ENCODE results near the gene CCDC24. TPM values are rescaled to one million over a fixed set of nuclear protein-coding genes. Genes with fewer than 3 reads are reported as not detected.

Gene CCDC24
- 3.0 and 4.3 TPM in 2 replicates for total RNA-seq

DNA sequence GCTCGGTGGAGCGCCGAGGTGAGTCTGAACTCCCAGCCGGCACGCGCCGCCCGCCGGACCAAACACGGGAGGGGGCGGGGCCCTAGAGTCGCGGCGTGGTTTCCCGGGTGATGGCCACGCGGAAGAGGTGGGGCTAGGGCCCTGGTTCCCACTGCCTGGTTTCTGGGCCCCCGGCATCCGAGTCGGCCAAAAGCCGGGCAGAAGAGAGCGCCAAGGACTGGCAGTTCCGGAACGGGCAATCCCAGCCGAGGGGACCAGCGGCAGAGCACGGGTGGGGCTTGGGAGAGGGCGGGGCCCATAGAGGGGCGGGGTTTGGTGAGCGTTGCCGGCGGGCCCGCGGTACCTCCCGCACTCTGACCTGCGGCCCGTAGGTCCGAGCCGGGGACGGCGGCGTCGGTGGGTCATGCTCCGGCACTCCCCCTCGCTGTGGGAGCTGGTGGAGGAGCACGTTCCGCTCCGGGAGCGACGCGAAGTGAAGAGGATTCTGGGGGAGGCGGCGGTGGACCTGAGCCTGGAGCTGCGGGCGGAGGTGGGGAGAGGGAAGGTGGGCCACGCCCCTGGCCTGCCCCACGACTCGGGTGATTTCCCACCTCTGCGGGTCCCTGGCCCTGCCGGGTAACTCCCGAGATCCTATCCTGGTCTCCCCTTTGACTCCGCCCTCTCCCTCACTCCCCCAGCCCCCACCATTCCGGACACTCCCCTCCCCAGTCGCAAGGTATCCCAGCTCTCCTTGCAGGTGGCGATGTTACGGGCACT is at the start of gene CCDC24:
Gene CCDC24, plus strand, starts transcription at position 124 of the 756 bp plus-strand sequence. Its CDS starts 280 bp downstream, at position 404.
- Mint-ChIP-seq H3K4me3 (peak within 1 kb of the TSS; percentile 92), H3K36me3 (ENCODE audit: low read depth) (peaks cover 2% of the 10 kb centered on the region), H3K9me3 (no peaks in the 10 kb centered on the region), H3K27me3 (no peaks in the 10 kb centered on the region), H3K27ac (peak within 1 kb of the TSS; percentile 84), H3K4me1 (peaks cover 14% of the 10 kb centered on the region)
- intact Hi-C loops (cut with micrococcal nuclease), result loop anchor here (1.0 kb wide), 3 partner anchors 17 to 45 kb away; partner anchors contain the start of genes ATP6V0B and IPO13
- DNase-seq, result peak; percentile 95

DNA sequence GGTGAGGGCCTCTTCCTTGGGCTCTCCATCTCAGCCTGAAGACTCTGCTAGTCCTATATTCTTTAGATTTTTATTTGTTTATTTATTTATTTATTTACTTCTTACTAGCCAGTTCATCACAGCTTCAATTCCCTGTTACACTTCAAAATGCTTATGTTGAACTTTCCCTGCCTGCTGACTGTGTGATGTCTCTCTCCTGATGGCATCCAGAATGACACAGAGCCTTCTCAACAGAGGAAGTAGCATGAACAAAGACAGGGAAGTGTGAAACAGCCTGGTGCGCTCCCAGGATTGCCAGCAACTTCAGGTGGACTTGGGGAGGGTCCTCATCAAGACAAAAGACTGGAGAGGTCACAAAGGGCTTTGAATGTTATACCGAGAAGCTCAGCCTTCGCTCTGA is 49.0 kb upstream of the CCDC24 start:
- DNase-seq, result no peak
- no peak overlapping the region for H3K4me3 Mint-ChIP-seq
- intact Hi-C loops (cut with micrococcal nuclease), result no loop called here
- H3K9me3 Mint-ChIP-seq, result no peaks in the 10 kb centered on the region
- no peaks in the 10 kb centered on the region for H3K27me3 Mint-ChIP-seq
- H3K36me3 Mint-ChIP-seq (ENCODE audit: low read depth), result peaks cover 21% of the 10 kb centered on the region
- H3K4me1 Mint-ChIP-seq, result peaks cover 23% of the 10 kb centered on the region
- no peak overlapping the region for H3K27ac Mint-ChIP-seq

GRCh38 chr1:43944860-43945259 is 46.5 kb upstream of the CCDC24 start:
- Mint-ChIP-seq H3K36me3 (ENCODE audit: low read depth) (peaks cover 17% of the 10 kb centered on the region), H3K9me3 (no peaks in the 10 kb centered on the region), H3K4me3 (peak overlapping the region; percentile 99), H3K27me3 (no peaks in the 10 kb centered on the region), H3K27ac (peak overlapping the region; percentile 79), H3K4me1 (peaks cover 35% of the 10 kb centered on the region)
- DNase-seq, result no peak
- intact Hi-C loops (cut with micrococcal nuclease), result no loop called here

DNA sequence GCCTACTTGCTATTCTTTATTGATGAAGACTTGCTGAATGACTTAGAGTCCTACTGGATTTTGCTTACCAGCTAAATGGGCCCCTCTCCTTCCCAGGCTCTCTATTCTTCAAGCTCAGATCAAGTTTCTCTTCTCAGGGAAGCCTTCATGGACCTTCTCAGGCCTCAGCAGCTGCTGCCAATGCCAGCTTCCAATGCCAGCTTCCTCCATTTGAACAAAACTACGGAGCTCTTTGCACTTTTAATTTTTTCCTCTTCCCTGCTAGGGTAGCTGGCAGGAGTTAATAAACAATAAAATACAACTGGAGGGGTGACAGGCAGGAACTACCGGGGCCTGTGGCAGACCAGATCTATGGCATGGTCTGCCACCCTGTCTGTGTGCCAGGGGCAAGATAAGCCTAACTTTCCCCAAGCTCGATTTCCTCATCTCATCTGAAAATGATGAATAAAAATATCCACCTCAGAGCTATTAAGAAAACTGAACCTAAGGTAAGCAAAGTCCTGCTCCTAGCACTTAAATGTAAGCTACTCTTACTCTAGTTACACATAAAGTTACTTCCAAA is 45.6 kb upstream of the CCDC24 start:
- DNase-seq, result peak; percentile 60
- peak overlapping the region; percentile 97 for H3K27ac Mint-ChIP-seq
- peaks cover 40% of the 10 kb centered on the region for H3K4me1 Mint-ChIP-seq
- H3K9me3 Mint-ChIP-seq, result no peaks in the 10 kb centered on the region
- intact Hi-C loops (cut with micrococcal nuclease), result loop anchor here (1.0 to 2.0 kb wide), 9 partner anchors 24 to 685 kb away; partner anchors contain the start of genes ATP6V0B, CCDC24, KDM4A and ST3GAL3
- H3K27me3 Mint-ChIP-seq, result no peaks in the 10 kb centered on the region
- H3K36me3 Mint-ChIP-seq (ENCODE audit: low read depth), result peaks cover 20% of the 10 kb centered on the region
- H3K4me3 Mint-ChIP-seq, result peak overlapping the region; percentile 99

DNA sequence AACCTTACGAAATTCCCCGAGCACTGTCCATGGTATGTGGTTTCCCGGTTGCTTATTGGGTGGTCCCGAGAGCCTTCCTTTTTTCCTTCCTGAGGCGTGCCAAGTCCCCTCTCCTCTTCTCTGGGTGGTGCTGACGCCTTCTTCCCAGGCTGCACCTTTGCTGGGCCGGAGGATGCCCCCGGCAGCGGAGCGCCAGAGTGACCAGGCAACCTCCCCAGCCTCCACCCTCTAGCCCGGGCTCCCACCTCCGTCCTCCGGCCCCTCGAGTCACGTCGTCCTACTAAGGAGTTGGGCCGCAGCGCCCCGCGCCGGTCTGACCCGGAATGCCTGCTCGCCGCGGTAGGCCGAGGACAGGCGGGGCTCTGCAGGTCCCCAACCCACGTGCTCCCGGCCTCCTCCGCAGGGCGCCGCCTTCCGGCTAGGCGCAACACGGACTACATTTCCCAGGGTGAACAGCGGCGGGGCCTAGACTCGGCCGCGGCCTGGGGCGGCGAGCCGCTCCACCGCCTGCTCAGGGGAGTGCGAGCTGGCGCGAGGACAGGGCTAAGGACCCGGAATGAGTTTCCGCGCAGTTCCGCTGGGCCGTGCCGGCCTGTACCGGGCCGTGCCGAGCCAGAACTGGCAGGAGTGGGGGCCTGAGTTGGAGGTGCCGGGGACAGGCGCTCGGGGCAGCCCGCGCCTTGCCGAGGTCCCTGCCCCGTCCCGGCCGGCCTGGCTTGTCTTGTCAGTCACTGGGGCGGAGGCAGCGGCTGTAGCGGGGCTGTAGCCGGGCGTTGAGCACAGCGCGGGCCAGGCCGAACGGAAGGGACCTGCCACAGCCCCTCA is 45.0 kb upstream of the CCDC24 start, which contains the start of gene IPO13:
Gene IPO13, plus strand, starts transcription at position 715 of the 825 bp plus-strand sequence. CDS start 651 bp downstream, outside the sequence.
- Mint-ChIP-seq H3K27me3 (no peaks in the 10 kb centered on the region), H3K4me1 (peaks cover 44% of the 10 kb centered on the region), H3K27ac (peak within 1 kb of the TSS; percentile 97), H3K4me3 (peak within 1 kb of the TSS; percentile 99), H3K9me3 (no peaks in the 10 kb centered on the region), H3K36me3 (ENCODE audit: low read depth) (peaks cover 22% of the 10 kb centered on the region)
- peak; percentile 99 for DNase-seq
- intact Hi-C loops (cut with micrococcal nuclease), result loop anchor here (1.0 to 2.0 kb wide), 9 partner anchors 23 to 684 kb away; partner anchors contain the start of genes ATP6V0B, CCDC24, KDM4A and ST3GAL3

GRCh38 chr1:43947061-43947873 is 44.1 kb upstream of the CCDC24 start:
- peak overlapping the region; percentile 99 for H3K4me3 Mint-ChIP-seq
- DNase-seq, result no peak
- no peaks in the 10 kb centered on the region for H3K9me3 Mint-ChIP-seq
- intact Hi-C loops (cut with micrococcal nuclease), result loop anchor here (2.0 kb wide), 3 partner anchors 296 to 684 kb away; partner anchors contain the start of gene KDM4A
- H3K36me3 Mint-ChIP-seq (ENCODE audit: low read depth), result peaks cover 22% of the 10 kb centered on the region
- no peaks in the 10 kb centered on the region for H3K27me3 Mint-ChIP-seq
- peak overlapping the region; percentile 97 for H3K27ac Mint-ChIP-seq
- H3K4me1 Mint-ChIP-seq, result peaks cover 45% of the 10 kb centered on the region

DNA sequence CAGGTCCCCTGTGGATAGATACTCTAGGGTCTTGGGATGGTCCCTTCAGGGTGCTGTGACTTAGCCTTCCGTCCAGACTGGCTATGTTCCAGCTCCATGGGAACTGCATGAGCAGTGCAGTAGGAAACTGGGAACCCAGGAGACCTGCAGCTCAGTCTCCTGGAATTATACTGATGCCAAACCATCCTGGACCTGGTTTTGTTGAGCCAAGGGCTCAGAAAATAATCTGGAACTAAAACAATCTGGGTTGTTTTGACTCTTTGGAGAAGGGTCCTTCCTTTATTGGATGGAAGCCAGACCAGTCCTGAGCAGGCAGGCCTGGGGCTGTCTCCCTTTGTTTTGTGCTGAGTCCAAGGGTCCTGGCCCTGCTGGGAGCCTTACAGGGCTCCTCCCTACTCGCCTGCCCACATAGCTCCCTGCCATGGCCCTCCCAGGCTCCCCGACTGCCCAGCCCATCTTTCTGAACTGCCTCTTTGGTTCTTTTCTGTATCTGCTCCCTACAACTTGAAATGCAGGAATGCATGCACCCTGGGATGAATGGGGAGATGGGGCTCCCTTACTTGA is 43.4 kb upstream of the CCDC24 start:
- Mint-ChIP-seq H3K4me3 (peak overlapping the region; percentile 99), H3K9me3 (no peaks in the 10 kb centered on the region), H3K27me3 (no peaks in the 10 kb centered on the region), H3K4me1 (peaks cover 42% of the 10 kb centered on the region), H3K27ac (peak overlapping the region; percentile 97), H3K36me3 (ENCODE audit: low read depth) (peaks cover 20% of the 10 kb centered on the region)
- DNase-seq, result no peak
- intact Hi-C loops (cut with micrococcal nuclease), result loop anchor here (2.0 kb wide), 3 partner anchors 297 to 683 kb away; partner anchors contain the start of gene KDM4A

DNA sequence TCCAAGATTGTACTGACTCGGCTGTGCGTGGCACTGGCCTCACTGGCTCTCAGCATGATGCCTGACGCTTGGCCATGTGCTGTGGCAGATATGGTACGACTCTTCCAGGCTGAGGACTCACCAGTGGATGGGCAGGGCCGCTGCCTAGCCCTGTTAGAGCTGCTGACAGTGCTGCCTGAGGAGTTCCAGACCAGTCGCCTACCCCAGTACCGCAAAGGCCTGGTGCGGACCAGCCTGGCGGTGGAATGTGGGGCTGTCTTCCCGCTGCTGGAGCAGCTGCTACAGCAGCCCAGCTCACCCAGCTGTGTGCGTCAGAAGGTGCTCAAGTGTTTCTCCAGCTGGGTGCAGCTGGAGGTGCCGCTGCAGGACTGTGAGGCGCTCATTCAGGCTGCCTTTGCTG is 41.7 kb upstream of the CCDC24 start:
- Mint-ChIP-seq H3K27ac (no peak overlapping the region), H3K4me1 (peaks cover 35% of the 10 kb centered on the region), H3K36me3 (ENCODE audit: low read depth) (peaks cover 14% of the 10 kb centered on the region), H3K27me3 (no peaks in the 10 kb centered on the region), H3K4me3 (no peak overlapping the region), H3K9me3 (no peaks in the 10 kb centered on the region)
- intact Hi-C loops (cut with micrococcal nuclease), result no loop called here
- no peak for DNase-seq

DNA sequence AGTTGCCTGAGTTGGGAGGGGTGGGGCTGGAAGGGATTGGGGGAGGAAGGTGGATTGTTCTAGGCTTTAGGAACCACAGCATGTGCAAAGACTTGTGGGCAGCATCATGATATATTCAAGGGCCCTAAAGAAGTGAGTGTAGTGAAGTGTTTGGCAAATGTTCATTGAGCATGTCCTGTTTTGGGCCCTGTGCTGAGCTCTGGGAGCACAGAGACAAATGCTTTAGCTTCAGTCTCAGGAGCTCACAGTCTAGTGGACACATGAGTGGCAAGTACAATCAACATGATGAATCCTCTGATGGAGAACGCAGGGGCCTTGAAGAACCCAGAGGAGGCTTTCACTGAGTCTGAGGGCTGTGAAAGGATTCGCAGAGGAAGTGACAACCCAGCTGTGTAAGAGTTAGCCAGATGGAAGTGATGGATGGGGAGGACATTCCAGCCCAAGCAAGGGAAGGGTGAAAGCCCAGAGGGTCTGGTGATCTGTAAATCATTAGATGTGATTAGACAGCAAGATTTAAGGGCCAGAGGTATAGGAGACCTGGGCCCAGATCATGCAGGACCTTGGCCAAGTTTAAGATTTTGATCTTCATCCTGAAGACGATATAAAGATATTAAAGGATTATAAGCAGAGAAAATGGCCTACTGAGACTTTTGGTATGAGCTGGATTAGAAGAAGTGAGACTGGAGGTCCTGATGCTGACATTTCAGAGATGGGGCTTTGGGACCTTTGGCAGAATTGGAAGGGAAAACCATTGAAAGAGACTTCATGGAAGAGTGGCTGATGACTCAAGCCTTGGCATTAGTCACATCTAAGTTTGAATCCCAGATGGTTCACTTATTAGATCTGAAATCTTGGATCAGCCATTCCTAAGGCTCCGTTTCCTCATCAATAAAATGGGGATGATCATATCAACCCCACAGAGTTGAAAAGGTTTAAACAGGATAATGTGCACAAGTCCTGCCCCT is 40.1 kb upstream of the CCDC24 start:
- Mint-ChIP-seq H3K27me3 (no peaks in the 10 kb centered on the region), H3K4me1 (peaks cover 24% of the 10 kb centered on the region), H3K36me3 (ENCODE audit: low read depth) (peaks cover 9% of the 10 kb centered on the region), H3K9me3 (no peaks in the 10 kb centered on the region), H3K27ac (no peak overlapping the region), H3K4me3 (no peak overlapping the region)
- intact Hi-C loops (cut with micrococcal nuclease), result no loop called here
- DNase-seq, result no peak

- Mint-ChIP-seq H3K4me3 (no peak overlapping the region), H3K9me3 (no peaks in the 10 kb centered on the region)
- intact Hi-C loops (cut with micrococcal nuclease), result no loop called here
Observed at GRCh38 chr1:43952731-43953346, 38.6 kb upstream of the CCDC24 start.

DNA sequence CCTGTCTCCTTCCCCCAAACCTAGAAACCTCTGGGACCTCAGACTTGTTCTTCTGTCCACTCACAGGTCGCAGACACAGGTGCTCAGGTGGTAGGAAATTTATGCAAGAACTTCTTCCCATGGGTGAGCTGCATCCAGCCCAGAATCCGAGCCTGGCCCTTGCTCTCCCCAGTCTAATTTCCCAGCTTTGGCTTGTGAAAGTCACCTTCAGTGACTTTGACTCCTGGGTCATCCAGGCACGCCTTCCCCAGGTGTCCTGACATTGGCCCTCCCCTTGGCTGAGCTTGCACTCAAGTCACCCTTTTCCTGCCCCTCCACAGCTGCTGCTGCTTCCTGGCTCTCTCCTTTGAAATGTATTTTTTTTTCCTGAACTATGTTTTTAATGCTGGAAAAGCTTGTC is 38.0 kb upstream of the CCDC24 start:
- H3K9me3 Mint-ChIP-seq, result no peaks in the 10 kb centered on the region
- H3K36me3 Mint-ChIP-seq (ENCODE audit: low read depth), result peaks cover 18% of the 10 kb centered on the region
- H3K4me3 Mint-ChIP-seq, result no peak overlapping the region
- H3K4me1 Mint-ChIP-seq, result peaks cover 16% of the 10 kb centered on the region
- H3K27me3 Mint-ChIP-seq, result no peaks in the 10 kb centered on the region
- intact Hi-C loops (cut with micrococcal nuclease), result no loop called here
- no peak overlapping the region for H3K27ac Mint-ChIP-seq
- DNase-seq, result no peak

More at GRCh38 chr1:43952731-43953346, 38.6 kb upstream of the CCDC24 start:
- H3K27ac Mint-ChIP-seq, result no peak overlapping the region
- peaks cover 13% of the 10 kb centered on the region for H3K36me3 Mint-ChIP-seq (ENCODE audit: low read depth)
- no peaks in the 10 kb centered on the region for H3K27me3 Mint-ChIP-seq
- H3K4me1 Mint-ChIP-seq, result peaks cover 20% of the 10 kb centered on the region
- no peak for DNase-seq

All from activated CD4-positive, alpha-beta T cell treated with anti-CD3 and anti-CD28 coated beads, Interleukin-2, amount 10 ng/mL, durations not matched to agents 24 days and 14 days (primary cell).